Neural progenitor cell (in vitro differentiated cells): ENCODE measurements around the gene RGS6. TPM values are rescaled to one million over a fixed set of nuclear protein-coding genes. Genes with fewer than 3 reads are reported as not detected.

Experiments
- DNase-seq: peaks from one replicate; pipeline ENCODE4 v3.0.0-alpha.2; 2016; ENCODE audit warnings: low spot score
- H2AFZ ChIP-seq: fragments of 200-600 bp; sonication (generic); replicated peaks from 2 replicates; pipeline ENCODE4 v1.6.1; 2016; ENCODE audit warnings: antibody characterized with exemption
- H3F3A ChIP-seq: fragments of 200-600 bp; sonication (generic); 2 replicates; pipeline ENCODE4 v1.6.1; 2016; ENCODE audit warnings: antibody characterized with exemption, low read depth
- H3K27ac ChIP-seq: fragments of 200-600 bp; sonication (generic); 2 replicates; pipeline ENCODE4 v1.5.1; 2016; ENCODE audit warnings: mild to moderate bottlenecking
- H3K27me3 ChIP-seq: fragments of 200-600 bp; sonication (generic); 2 replicates; pipeline ENCODE4 v1.6.1; 2016; ENCODE audit warnings: mild to moderate bottlenecking, moderate library complexity
- H3K36me3 ChIP-seq: fragments of 200-600 bp; sonication (generic); 2 replicates; pipeline ENCODE4 v1.5.1; 2016
- H3K4me1 ChIP-seq: fragments of 200-600 bp; sonication (generic); 2 replicates; pipeline ENCODE4 v1.6.1; 2016; ENCODE audit warnings: mixed run types
- H3K4me2 ChIP-seq: fragments of 200-600 bp; sonication (generic); 2 replicates; pipeline ENCODE4 v1.6.1; 2016
- H3K4me3 ChIP-seq: fragments of 200-600 bp; sonication (generic); 2 replicates; pipeline ENCODE4 v1.5.1; 2016
- H3K79me2 ChIP-seq: fragments of 200-600 bp; sonication (generic); 2 replicates; pipeline ENCODE4 v1.6.1; 2016; ENCODE audit warnings: low read depth
- H3K9ac ChIP-seq: fragments of 200-600 bp; sonication (generic); 2 replicates; pipeline ENCODE4 v1.6.1; 2016
- H3K9me3 ChIP-seq: fragments of 200-600 bp; sonication (generic); 2 replicates; pipeline ENCODE4 v1.5.1; 2016; ENCODE audit warnings: low read depth
- H4K20me1 ChIP-seq: fragments of 200-600 bp; sonication (generic); 2 replicates; pipeline ENCODE4 v1.6.1; 2016; ENCODE audit warnings: low read depth
- H3K27ac Mint-ChIP-seq: 3 replicates; pipeline ENCODE4 v1.8.0; 2021; ENCODE audit warnings: mixed read lengths
- H3K27me3 Mint-ChIP-seq: 2 replicates; pipeline ENCODE4 v1.8.0; 2022; ENCODE audit warnings: low read depth, mild to moderate bottlenecking, inconsistent platforms, moderate library complexity, mixed read lengths; ENCODE audit not compliant: insufficient read depth
- H3K36me3 Mint-ChIP-seq: 3 replicates; pipeline ENCODE4 v1.8.0; 2021; ENCODE audit warnings: mixed read lengths
- H3K4me1 Mint-ChIP-seq: 3 replicates; pipeline ENCODE4 v1.8.0; 2021; ENCODE audit warnings: mixed read lengths
- H3K4me3 Mint-ChIP-seq: 3 replicates; pipeline ENCODE4 v1.8.0; 2021; ENCODE audit warnings: mild to moderate bottlenecking, moderate library complexity, mixed read lengths
- H3K9me3 Mint-ChIP-seq: 3 replicates; pipeline ENCODE4 v1.8.0; 2020; ENCODE audit warnings: mixed read lengths
- EZH2 ChIP-seq: fragments of 200-600 bp; sonication (generic); IDR thresholded peaks from 2 replicates; pipeline ENCODE4 v1.6.1; 2017; ENCODE audit warnings: antibody characterized with exemption, mild to moderate bottlenecking, moderate library complexity
- EZH2phosphoT487 ChIP-seq: fragments of 200-600 bp; sonication (generic); IDR thresholded peaks from 2 replicates; pipeline ENCODE4 v1.6.1; 2017; ENCODE audit warnings: antibody characterized with exemption
- total RNA-seq: library from RNA; depleted of rRNA; stranded (reverse); fragments of >200 nt; gene quantifications from 2 replicates; pipeline ENCODE4 v1.2.3, GENCODE V29; 2015; ENCODE audit warnings: low replicate concordance
- TF ChIP-seq, protein P1 (sequence below): fragments of 200-600 bp; sonication (generic); IDR thresholded peaks from 2 replicates; pipeline ENCODE4 v1.5.1; 2017; ENCODE audit warnings: antibody characterized with exemption, mild to moderate bottlenecking

RGS6 gene
- total RNA-seq, 1 donor from 2014 or later = 0.80 TPM

DNA sequence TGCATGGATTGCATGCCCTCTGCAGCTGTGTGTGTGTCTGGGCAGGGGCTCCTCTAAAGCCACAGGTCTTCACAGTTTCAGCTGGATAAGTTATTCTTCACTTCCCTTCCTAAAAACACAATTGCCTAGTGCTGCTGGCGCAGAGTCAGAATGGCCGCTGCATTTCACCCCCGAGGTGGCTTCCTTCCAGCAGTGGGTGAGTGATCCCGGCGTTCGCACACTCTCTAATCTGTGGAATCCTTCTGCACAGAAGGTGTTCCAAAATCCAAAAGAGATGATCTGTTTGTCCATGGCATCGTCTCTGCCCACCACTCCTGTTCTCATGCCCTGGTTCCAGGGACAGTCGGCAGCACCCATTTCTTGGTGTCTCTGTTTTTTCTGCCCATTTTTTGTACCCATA lies 620.9 kb downstream of the RGS6 start:
- no peak overlapping the region for H3K4me2 ChIP-seq
- no peak overlapping the region for H3K4me3 ChIP-seq
- no peak overlapping the region for H3K27ac Mint-ChIP-seq

DNA sequence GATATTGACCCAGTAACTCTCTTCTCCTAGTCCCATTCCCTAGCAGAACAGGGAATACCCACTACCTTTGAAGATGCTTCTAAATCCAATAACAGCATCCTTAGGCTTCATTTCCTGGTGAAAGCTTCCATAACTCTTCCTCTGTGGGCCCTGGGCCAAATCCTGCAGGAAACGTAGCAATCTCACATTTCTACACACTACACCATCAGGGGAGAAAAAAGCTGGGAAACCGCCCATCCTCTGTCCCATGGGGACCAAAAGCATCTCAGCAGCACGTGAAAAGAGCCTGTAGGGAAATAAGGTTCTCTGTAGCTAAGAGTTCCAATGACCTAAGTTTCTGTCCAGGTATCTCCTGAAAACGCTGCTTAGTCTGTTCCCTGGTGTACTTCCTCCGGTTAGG lies 621.4 kb downstream of the RGS6 start:
- H3K27me3 ChIP-seq = no peaks in the 10 kb centered on the region
- no peak overlapping the region for H3K9ac ChIP-seq
- peaks cover 5% of the 10 kb centered on the region for H3K4me1 ChIP-seq
- TF ChIP-seq EZH2 (no peak), EZH2phosphoT487 (no peak)
- TF ChIP-seq, protein P1, sequence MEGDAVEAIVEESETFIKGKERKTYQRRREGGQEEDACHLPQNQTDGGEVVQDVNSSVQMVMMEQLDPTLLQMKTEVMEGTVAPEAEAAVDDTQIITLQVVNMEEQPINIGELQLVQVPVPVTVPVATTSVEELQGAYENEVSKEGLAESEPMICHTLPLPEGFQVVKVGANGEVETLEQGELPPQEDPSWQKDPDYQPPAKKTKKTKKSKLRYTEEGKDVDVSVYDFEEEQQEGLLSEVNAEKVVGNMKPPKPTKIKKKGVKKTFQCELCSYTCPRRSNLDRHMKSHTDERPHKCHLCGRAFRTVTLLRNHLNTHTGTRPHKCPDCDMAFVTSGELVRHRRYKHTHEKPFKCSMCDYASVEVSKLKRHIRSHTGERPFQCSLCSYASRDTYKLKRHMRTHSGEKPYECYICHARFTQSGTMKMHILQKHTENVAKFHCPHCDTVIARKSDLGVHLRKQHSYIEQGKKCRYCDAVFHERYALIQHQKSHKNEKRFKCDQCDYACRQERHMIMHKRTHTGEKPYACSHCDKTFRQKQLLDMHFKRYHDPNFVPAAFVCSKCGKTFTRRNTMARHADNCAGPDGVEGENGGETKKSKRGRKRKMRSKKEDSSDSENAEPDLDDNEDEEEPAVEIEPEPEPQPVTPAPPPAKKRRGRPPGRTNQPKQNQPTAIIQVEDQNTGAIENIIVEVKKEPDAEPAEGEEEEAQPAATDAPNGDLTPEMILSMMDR = no peak
- H3K79me2 ChIP-seq = no peaks in the 10 kb centered on the region
- H3K4me2 ChIP-seq = no peak overlapping the region
- no peak for DNase-seq
- H3K4me1 Mint-ChIP-seq = peaks cover 6% of the 10 kb centered on the region
- H3K27ac ChIP-seq = no peak overlapping the region
- no peak overlapping the region for H3K27ac Mint-ChIP-seq
- no peaks in the 10 kb centered on the region for H3K27me3 Mint-ChIP-seq
- no peaks in the 10 kb centered on the region for H3F3A ChIP-seq
- no peaks in the 10 kb centered on the region for H3K9me3 Mint-ChIP-seq
- H3K4me3 ChIP-seq = no peak overlapping the region
- no peaks in the 10 kb centered on the region for H3K36me3 Mint-ChIP-seq
- no peak overlapping the region for H3K4me3 Mint-ChIP-seq
- H4K20me1 ChIP-seq = no peaks in the 10 kb centered on the region
- H2AFZ ChIP-seq = no peak overlapping the region
- no peaks in the 10 kb centered on the region for H3K36me3 ChIP-seq
- H3K9me3 ChIP-seq = no peaks in the 10 kb centered on the region

More for the DNA sequence above, 620.9 kb downstream of the RGS6 start:
- Histone ChIP-seq H2AFZ (no peak overlapping the region), H4K20me1 (no peaks in the 10 kb centered on the region), H3K4me1 (peaks cover 1% of the 10 kb centered on the region), H3K27me3 (no peaks in the 10 kb centered on the region), H3K36me3 (no peaks in the 10 kb centered on the region), H3K27ac (no peak overlapping the region), H3F3A (no peaks in the 10 kb centered on the region), H3K9me3 (no peaks in the 10 kb centered on the region), H3K79me2 (no peaks in the 10 kb centered on the region), H3K9ac (no peak overlapping the region)
- peaks cover 3% of the 10 kb centered on the region for H3K4me1 Mint-ChIP-seq
- H3K9me3 Mint-ChIP-seq = no peaks in the 10 kb centered on the region
- TF ChIP-seq, protein P1 = no peak
- TF ChIP-seq EZH2 = no peak
- no peak for TF ChIP-seq EZH2phosphoT487
- H3K4me3 Mint-ChIP-seq = no peak overlapping the region
- DNase-seq = no peak
- H3K36me3 Mint-ChIP-seq = no peaks in the 10 kb centered on the region
- no peaks in the 10 kb centered on the region for H3K27me3 Mint-ChIP-seq

GRCh38 chr14:72554401-72554800 lies 622.2 kb downstream of the RGS6 start:
- Histone ChIP-seq H2AFZ (no peak overlapping the region), H3K9ac (no peak overlapping the region), H3K4me3 (no peak overlapping the region), H3K4me1 (peaks cover 13% of the 10 kb centered on the region), H3K27me3 (no peaks in the 10 kb centered on the region), H3K9me3 (no peaks in the 10 kb centered on the region), H3F3A (no peaks in the 10 kb centered on the region), H3K4me2 (no peak overlapping the region), H3K36me3 (no peaks in the 10 kb centered on the region), H3K27ac (no peak overlapping the region), H4K20me1 (no peaks in the 10 kb centered on the region), H3K79me2 (no peaks in the 10 kb centered on the region)
- DNase-seq = no peak
- Mint-ChIP-seq H3K27me3 (no peaks in the 10 kb centered on the region), H3K36me3 (no peaks in the 10 kb centered on the region), H3K27ac (no peak overlapping the region), H3K9me3 (no peaks in the 10 kb centered on the region), H3K4me3 (no peak overlapping the region), H3K4me1 (peaks cover 13% of the 10 kb centered on the region)
- no peak for TF ChIP-seq EZH2phosphoT487
- TF ChIP-seq, protein P1 = no peak
- TF ChIP-seq EZH2 = no peak
